BE2C (cell line): ENCODE data around the gene XRN2.

ENCODE experiments used
- DNase-seq: peaks from one replicate; pipeline ENCODE4 v3.0.0-alpha.2; 2020
- H3K27me3 ChIP-seq: fragments of 250-450 bp; sonication (Bioruptor Pico); 2 replicates; pipeline ENCODE4 v1.5.1; 2020; ENCODE audit warnings: mild to moderate bottlenecking
- H3K36me3 ChIP-seq: fragments of 250-450 bp; sonication (Bioruptor Pico); 2 replicates; pipeline ENCODE4 v1.5.1; 2020; ENCODE audit warnings: mild to moderate bottlenecking
- H3K4me1 ChIP-seq: fragments of 250-450 bp; sonication (Bioruptor Pico); 2 replicates; pipeline ENCODE4 v1.5.1; 2020
- H3K4me3 ChIP-seq: 2 replicates; pipeline ENCODE4 v1.5.1; 2011; ENCODE audit warnings: low read depth, low read length
- H3K9me3 ChIP-seq: fragments of 250-450 bp; sonication (Bioruptor Pico); 2 replicates; pipeline ENCODE4 v1.5.1; 2020
- CTCF ChIP-seq: IDR thresholded peaks from 2 replicates; pipeline ENCODE4 v1.5.1; 2012; ENCODE audit warnings: mild to moderate bottlenecking, low read depth, low read length

The XRN2 gene

GRCh38 chr20:21435576-21435975 lies 132.4 kb downstream of the XRN2 start:
- Histone ChIP-seq H3K9me3 (no peaks in the 10 kb centered on the region), H3K27me3 (peaks cover 38% of the 10 kb centered on the region), H3K36me3 (no peaks in the 10 kb centered on the region), H3K4me3 (no peak overlapping the region), H3K4me1 (no peaks in the 10 kb centered on the region)
- no peak for DNase-seq
- TF ChIP-seq CTCF, result no peak

GRCh38 chr20:21436205-21436604 lies 133.1 kb downstream of the XRN2 start:
- no peak for TF ChIP-seq CTCF
- Histone ChIP-seq H3K4me3 (no peak overlapping the region), H3K9me3 (no peaks in the 10 kb centered on the region), H3K4me1 (no peaks in the 10 kb centered on the region), H3K36me3 (no peaks in the 10 kb centered on the region), H3K27me3 (peaks cover 43% of the 10 kb centered on the region)
- no peak for DNase-seq

GRCh38 chr20:21437248-21437647 lies 134.1 kb downstream of the XRN2 start:
- Histone ChIP-seq H3K27me3 (peaks cover 51% of the 10 kb centered on the region), H3K4me1 (no peaks in the 10 kb centered on the region), H3K36me3 (no peaks in the 10 kb centered on the region), H3K9me3 (no peaks in the 10 kb centered on the region), H3K4me3 (no peak overlapping the region)
- no peak for DNase-seq
- no peak for TF ChIP-seq CTCF

- no peaks in the 10 kb centered on the region for H3K36me3 ChIP-seq
- TF ChIP-seq CTCF, result no peak
- DNase-seq, result no peak
- no peak overlapping the region for H3K4me3 ChIP-seq
- H3K27me3 ChIP-seq, result peaks cover 55% of the 10 kb centered on the region
- no peaks in the 10 kb centered on the region for H3K9me3 ChIP-seq
- no peaks in the 10 kb centered on the region for H3K4me1 ChIP-seq
Observed at GRCh38 chr20:21437816-21438215, 134.7 kb downstream of the XRN2 start.
